ENCODE results near the gene IQCM.

DNA sequence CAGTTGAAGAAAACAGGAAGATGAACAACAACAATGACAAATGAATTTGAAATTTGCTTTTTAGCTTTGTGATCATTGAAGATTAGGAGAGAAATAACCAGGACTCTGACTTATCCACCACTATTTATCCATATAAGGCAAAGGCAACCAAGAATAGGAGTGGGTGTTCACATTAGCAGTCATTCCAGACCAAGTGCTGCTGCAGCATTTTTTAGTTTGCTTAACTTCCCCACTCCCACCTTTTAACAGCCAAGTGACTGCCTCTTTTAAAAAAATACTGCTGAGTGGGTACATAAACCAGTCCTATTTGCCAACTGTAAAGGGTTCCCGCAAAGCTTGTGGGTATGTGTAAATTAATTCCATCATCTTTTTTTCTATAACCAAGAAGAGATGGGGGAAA, 230.9 kb downstream of the IQCM start:
- TF ChIP-seq ZNF274 (IDR thresholded peaks at IDR 0.05; ENCODE audit: low read depth, low read length) = no peak
- TF ChIP-seq SUZ12 (IDR thresholded peaks at IDR 0.05; ENCODE audit: extremely low read depth, insufficient read depth, insufficient read length) = no peak
- TF ChIP-seq YY1 (IDR thresholded peaks at IDR 0.05; ENCODE audit: insufficient read depth, insufficient read length) = no peak

All from NT2/D1 (cell line).